CD4-positive, alpha-beta T cell treated with Interleukin-2 at 100 ng/mL for 4 hours (primary cell): ENCODE data around the gene ARMC8.

Experiments
- DNase-seq: peaks from one replicate; pipeline ENCODE4 v3.0.0-alpha.2; 2020; ENCODE audit warnings: low spot score

ARMC8 gene

GRCh38 chr3:138253609-138254008, 66.5 kb downstream of the ARMC8 start:
- DNase-seq = no peak

- DNase-seq = no peak
These were observed 67.1 kb downstream of the ARMC8 start for GRCh38 chr3:138254216-138254615.

GRCh38 chr3:138256022-138256421, 68.9 kb downstream of the ARMC8 start:
- DNase-seq = no peak

DNA sequence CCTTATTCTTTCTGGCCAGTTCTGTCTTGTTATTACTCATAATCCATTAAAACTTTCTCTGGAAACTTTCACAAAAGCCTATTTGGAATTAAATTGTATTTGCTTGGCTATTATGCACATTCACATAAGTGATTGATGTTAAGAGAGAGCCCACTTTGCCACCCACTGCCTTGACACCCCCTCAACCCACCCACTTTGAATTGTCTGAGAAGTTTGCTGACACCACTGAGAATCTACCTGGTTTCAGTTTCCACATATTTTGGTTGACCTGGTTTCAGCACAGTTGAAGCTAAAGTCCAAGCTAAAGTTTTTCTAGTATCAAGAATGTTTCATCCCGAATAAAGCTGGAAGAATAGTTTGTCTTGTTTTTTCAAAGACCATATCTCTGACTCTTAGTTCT, 70.9 kb downstream of the ARMC8 start:
- DNase-seq = no peak

GRCh38 chr3:138259126-138259525, 72.0 kb downstream of the ARMC8 start:
- no peak for DNase-seq

DNA sequence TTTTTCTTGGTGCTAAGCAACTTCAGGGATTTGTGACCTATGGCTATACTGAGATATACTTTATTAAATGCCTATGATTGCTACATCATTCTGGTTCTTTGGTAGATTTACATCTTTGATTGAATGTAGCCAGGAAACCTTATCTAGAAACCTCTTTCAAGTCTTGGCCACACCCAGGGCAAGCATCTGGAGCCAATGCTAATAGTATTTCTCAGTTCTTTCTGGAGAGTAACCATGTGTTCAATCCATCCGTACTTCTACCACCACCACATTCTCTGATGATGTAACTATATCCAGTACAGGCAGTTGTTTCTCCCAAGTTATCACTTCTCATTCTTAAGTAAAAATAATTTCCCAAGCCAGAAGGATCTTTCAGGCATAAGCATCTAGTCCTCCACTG, 73.5 kb downstream of the ARMC8 start:
- no peak for DNase-seq

DNA sequence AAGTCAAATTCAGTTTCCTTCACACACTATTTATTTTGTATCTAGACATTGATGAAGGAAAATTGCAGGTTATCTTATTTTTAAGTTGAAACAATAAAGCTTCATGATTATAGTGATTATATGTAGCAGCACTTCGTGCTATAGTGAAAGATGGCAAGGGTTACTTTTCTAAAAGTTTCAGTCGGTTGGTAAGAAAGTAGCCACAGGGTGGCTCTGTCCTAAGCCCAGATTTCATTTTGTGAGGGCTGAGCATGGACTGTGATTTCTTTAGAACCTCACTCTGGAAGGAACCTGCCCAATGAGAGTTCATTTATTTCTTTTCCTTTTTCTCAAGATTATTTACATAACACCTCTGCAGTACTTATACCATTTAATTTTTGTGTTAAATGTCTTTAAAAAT, 76.0 kb downstream of the ARMC8 start:
- no peak for DNase-seq

GRCh38 chr3:138265745-138266144, 78.6 kb downstream of the ARMC8 start:
- DNase-seq = no peak

- DNase-seq = no peak
These were observed 80.0 kb downstream of the ARMC8 start for GRCh38 chr3:138267083-138267482.

- DNase-seq = no peak
These were observed 83.1 kb downstream of the ARMC8 start for GRCh38 chr3:138270245-138270644.

- DNase-seq = no peak
These were observed 84.2 kb downstream of the ARMC8 start for GRCh38 chr3:138271189-138271794.

- no peak for DNase-seq
These were observed 94.5 kb downstream of the ARMC8 start for GRCh38 chr3:138281561-138281960.

GRCh38 chr3:138282836-138283235, 95.7 kb downstream of the ARMC8 start:
- no peak for DNase-seq

DNA sequence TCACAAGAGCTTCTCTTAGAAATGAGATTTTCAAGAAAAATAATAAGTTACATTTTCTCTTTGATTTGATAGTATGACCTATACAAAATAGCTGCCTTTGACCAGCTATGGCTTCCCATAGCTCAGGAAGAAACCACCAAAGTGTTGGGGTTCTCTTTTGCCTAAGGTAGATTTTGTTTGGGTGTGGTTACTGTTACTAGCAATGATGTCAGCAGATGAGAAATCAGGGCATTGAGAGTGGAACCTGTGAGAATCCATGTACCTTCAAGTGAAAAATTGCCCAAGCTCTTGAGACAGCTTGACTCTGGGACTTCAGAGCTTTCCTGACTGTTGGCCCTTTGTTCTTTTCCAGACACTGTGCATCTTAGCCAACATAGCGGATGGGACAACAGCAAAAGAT, 97.0 kb downstream of the ARMC8 start:
- no peak for DNase-seq

- DNase-seq = no peak
These were observed 97.9 kb downstream of the ARMC8 start for GRCh38 chr3:138284957-138285477.

- no peak for DNase-seq
These were observed 102.2 kb downstream of the ARMC8 start for GRCh38 chr3:138289260-138289659.

- DNase-seq = no peak
These were observed 102.6 kb downstream of the ARMC8 start for GRCh38 chr3:138289701-138290100.

DNA sequence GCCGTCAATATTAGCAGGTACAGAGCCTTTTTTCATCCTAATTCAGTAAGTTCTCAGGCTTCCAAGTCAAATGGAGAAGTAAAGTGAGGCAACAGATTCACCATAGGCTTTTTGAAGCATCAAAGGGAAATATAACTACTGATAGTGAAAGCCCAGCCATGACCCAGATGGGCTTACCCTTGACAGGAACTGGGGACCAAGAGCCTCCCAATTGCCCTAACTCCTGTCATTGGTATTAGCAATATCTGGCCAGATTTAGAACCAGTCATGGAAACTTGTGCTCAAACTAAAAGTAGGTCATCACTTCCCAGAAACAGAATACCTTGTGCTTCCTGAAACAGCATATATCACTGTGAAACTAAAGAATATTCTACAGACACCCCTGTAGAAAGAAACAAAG, 109.5 kb downstream of the ARMC8 start:
- DNase-seq = no peak

GRCh38 chr3:138297059-138297607, 110.0 kb downstream of the ARMC8 start:
- DNase-seq = no peak

DNA sequence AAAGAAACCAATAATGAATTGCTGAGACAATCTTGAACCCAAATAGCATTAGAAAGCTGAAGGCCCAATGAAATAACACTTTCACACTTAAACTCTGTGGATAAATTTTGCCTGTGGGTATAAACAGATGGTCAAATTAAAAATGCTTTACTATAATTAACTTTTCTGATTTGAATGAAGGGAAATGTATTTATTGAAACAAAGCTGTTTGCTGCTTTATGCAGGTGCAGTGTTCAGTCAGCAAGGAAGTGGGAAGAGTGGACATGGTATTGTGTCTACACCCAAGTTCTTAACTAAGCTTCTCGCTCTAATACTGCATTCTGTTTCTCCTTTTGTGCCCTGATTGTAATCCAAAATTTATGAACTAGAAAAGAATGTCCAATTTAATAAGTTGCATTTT, 110.8 kb downstream of the ARMC8 start:
- DNase-seq = no peak

DNA sequence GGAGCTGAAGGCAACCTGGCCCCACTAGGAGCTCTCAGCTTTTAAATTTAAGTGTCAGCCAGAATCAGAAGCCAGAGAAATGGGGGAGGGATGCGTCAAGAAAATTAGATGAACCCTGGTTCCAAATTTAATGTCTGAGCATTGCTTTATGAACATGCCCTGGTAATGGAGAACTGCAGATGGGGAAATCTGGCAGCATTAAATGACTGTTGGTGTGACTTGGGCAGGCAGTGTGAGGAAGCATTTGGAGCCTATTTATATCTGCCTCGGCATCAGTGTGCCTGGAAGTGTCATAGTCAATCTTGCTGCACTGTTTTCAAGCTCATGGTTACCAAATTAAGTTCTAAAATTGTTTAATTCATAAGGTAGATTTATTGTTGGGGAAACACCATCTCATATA, 113.5 kb downstream of the ARMC8 start:
- DNase-seq = no peak

DNA sequence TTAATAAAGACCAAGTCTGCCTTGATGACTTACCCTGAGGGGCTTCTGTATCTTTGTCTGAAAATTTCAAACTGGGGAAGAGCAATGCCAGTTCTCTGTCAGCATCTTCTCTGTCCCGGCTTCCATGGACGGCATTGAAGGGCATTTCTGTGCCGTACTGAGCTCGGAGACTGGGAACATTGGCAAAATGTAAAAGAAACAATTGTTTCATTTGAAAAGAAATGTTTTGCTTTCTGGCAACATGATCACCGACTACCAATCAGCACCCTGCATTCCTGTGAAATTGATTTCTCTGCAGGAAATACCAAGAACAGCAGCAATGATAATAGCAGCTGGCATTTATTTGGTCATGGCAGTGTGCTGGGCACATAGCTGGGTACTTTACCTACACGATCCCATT, 116.4 kb downstream of the ARMC8 start:
- no peak for DNase-seq

GRCh38 chr3:138307899-138308298, 120.8 kb downstream of the ARMC8 start:
- no peak for DNase-seq

DNA sequence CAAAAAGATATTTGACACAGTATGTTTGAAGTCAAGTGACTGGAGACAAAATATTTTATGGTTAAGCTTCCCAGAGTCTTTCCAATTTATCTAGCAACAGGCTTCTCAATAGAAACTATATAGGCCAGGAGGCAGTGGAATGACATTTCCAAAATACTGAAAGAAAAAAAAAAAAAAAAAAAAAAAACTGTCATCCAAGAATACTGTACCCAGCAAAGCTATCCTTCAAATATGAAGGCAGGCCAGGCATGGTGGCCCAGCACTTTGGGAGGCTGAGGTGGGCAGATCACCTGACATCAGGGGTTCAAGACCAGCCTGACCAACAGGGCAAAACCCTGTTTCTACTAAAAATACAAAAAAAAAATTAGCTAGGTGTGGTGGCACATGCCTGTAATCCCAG, 121.7 kb downstream of the ARMC8 start:
- DNase-seq = no peak
